Fibroblast of lung (primary cell): Measurements from ENCODE around the gene DPH3. TPM values are rescaled to one million over a fixed set of nuclear protein-coding genes. Genes with fewer than 3 reads are reported as not detected.

Experiments
- DNase-seq, 2 donors: peaks; one replicate each; pipeline versions ENCODE4 v3.0.0 to v3.0.0-alpha.2; 2010; ENCODE audit warnings: low read depth in 2 of 2
- H2AFZ ChIP-seq: 2 replicates; pipeline ENCODE4 v1.5.1; 2012; ENCODE audit warnings: low read length, control low read depth, inconsistent platforms
- H3K27ac ChIP-seq: 2 replicates; pipeline ENCODE4 v1.5.1; 2011; ENCODE audit warnings: low read length, control low read depth; ENCODE audit not compliant: insufficient read depth
- H3K27me3 ChIP-seq: 2 replicates; pipeline ENCODE4 v1.5.1; 2011; ENCODE audit warnings: mild to moderate bottlenecking, low read length; ENCODE audit not compliant: control insufficient read depth, insufficient read depth
- H3K36me3 ChIP-seq: 2 replicates; pipeline ENCODE4 v1.5.1; 2011; ENCODE audit warnings: low read length; ENCODE audit not compliant: control insufficient read depth, insufficient read depth
- H3K4me1 ChIP-seq: 2 replicates; pipeline ENCODE4 v1.5.1; 2011; ENCODE audit warnings: low read length; ENCODE audit not compliant: control insufficient read depth, insufficient read depth; ENCODE audit errors: extremely low read depth
- H3K4me2 ChIP-seq: 2 replicates; pipeline ENCODE4 v1.5.1; 2011; ENCODE audit warnings: low read length, control low read depth; ENCODE audit not compliant: insufficient read depth; ENCODE audit errors: extremely low read depth
- H3K4me3 ChIP-seq, 4 experiments: fragments of 200-600 bp in 1 of 4; sonication (generic) in 1 of 4; replicated peaks in 1 of 4; 2 replicates each; pipeline ENCODE4 v1.5.1; 2011 to 2016; ENCODE audit warnings: low read length in 4 of 4, low read depth in 3 of 4, mild to moderate bottlenecking in 3 of 4, control low read depth in 2 of 4, inconsistent platforms in 1 of 4, mixed read lengths in 1 of 4; ENCODE audit not compliant: insufficient read depth in 1 of 4; ENCODE audit errors: control extremely low read depth in 1 of 4
- H3K79me2 ChIP-seq: 2 replicates; pipeline ENCODE4 v1.5.1; 2012; ENCODE audit warnings: mild to moderate bottlenecking, low read length, inconsistent platforms; ENCODE audit not compliant: control insufficient read depth, insufficient read depth
- H3K9ac ChIP-seq: 2 replicates; pipeline ENCODE4 v1.5.1; 2011; ENCODE audit warnings: mild to moderate bottlenecking, low read length, control low read depth; ENCODE audit not compliant: insufficient read depth
- H3K9me3 ChIP-seq: 2 replicates; pipeline ENCODE4 v1.5.1; 2012; ENCODE audit warnings: low read depth, low read length; ENCODE audit not compliant: control insufficient read depth, insufficient read depth
- H4K20me1 ChIP-seq: 2 replicates; pipeline ENCODE4 v1.5.1; 2011; ENCODE audit warnings: low read length; ENCODE audit not compliant: control insufficient read depth, insufficient read depth; ENCODE audit errors: extremely low read depth
- CTCF ChIP-seq, 2 donors: IDR thresholded peaks in 1 of 2; conservative IDR thresholded peaks in 1 of 2; 1 replicate in 1 of 2; 2 replicates in 1 of 2; pipeline ENCODE4 v1.5.1; 2011 to 2012; ENCODE audit warnings: low read length in 2 of 2, control low read depth in 1 of 2, inconsistent platforms in 1 of 2, low read depth in 1 of 2, mild to moderate bottlenecking in 1 of 2
- EZH2 ChIP-seq: IDR thresholded peaks from 2 replicates; pipeline ENCODE4 v1.5.1; 2012; ENCODE audit warnings: low read length, control low read depth, mild to moderate bottlenecking; ENCODE audit errors: missing control alignments
- polyA plus RNA-seq, 2 donors: library from polyadenylated mRNA; depleted of rRNA in 1 of 2; stranded (reverse) in 1 of 2; unstranded in 1 of 2; fragments of >200 nt; gene quantifications; 2 replicates each; pipeline ENCODE4 v1.2.1, GENCODE V29; 2011 to 2012; ENCODE audit warnings: missing spikeins in 1 of 2
- total RNA-seq: library from RNA; depleted of rRNA; stranded (reverse); fragments of >200 nt; gene quantifications from 2 replicates; pipeline ENCODE4 v1.2.1, GENCODE V29; 2014

DPH3 gene
- total and polyA plus RNA-seq, 2 donors (not counting 1 experiment from before 2014, with no cell fraction given), result 28.1 to 28.2 TPM

- TF ChIP-seq CTCF (conservative IDR thresholded peaks at IDR 0.05 in 1 of 2, IDR thresholded peaks at IDR 0.05 in 1 of 2; ENCODE audit: low read depth in 1 of 2, low read length in 2 of 2) (no peak), EZH2 (no peak)
- Histone ChIP-seq H3K4me1 (peaks cover 11% of the 10 kb centered on the region), H2AFZ (no peak overlapping the region), H3K4me2 (no peak overlapping the region), H3K9me3 (no peaks in the 10 kb centered on the region), H3K36me3 (no peaks in the 10 kb centered on the region), H3K27me3 (no peaks in the 10 kb centered on the region), H4K20me1 (no peaks in the 10 kb centered on the region), H3K27ac (no peak overlapping the region), H3K79me2 (no peaks in the 10 kb centered on the region), H3K4me3 (no peak overlapping the region), H3K9ac (no peak overlapping the region)
- peak in 1 of 2 donors; percentile 28 for DNase-seq
Observed at GRCh38 chr3:16239086-16239770, 25.5 kb downstream of the DPH3 start.

GRCh38 chr3:16236856-16237393, 27.8 kb downstream of the DPH3 start:
- no peaks in the 10 kb centered on the region for H4K20me1 ChIP-seq

More at GRCh38 chr3:16236856-16237393, 27.8 kb downstream of the DPH3 start:
- no peak overlapping the region for H3K4me2 ChIP-seq
- H2AFZ ChIP-seq, result no peak overlapping the region
- H3K36me3 ChIP-seq, result no peaks in the 10 kb centered on the region
- no peaks in the 10 kb centered on the region for H3K9me3 ChIP-seq
- no peak overlapping the region for H3K27ac ChIP-seq
- no peaks in the 10 kb centered on the region for H3K27me3 ChIP-seq
- TF ChIP-seq CTCF (conservative IDR thresholded peaks at IDR 0.05 in 1 of 2, IDR thresholded peaks at IDR 0.05 in 1 of 2; ENCODE audit: low read depth in 1 of 2, low read length in 2 of 2) (no peak), EZH2 (no peak)
- H3K79me2 ChIP-seq, result no peaks in the 10 kb centered on the region
- DNase-seq, result peak; percentile 38 to 62
- peaks cover 6% of the 10 kb centered on the region for H3K4me1 ChIP-seq
- no peak overlapping the region for H3K4me3 ChIP-seq
- no peak overlapping the region for H3K9ac ChIP-seq
